ENCODE results near the gene PKP4.

The PKP4 gene

DNA sequence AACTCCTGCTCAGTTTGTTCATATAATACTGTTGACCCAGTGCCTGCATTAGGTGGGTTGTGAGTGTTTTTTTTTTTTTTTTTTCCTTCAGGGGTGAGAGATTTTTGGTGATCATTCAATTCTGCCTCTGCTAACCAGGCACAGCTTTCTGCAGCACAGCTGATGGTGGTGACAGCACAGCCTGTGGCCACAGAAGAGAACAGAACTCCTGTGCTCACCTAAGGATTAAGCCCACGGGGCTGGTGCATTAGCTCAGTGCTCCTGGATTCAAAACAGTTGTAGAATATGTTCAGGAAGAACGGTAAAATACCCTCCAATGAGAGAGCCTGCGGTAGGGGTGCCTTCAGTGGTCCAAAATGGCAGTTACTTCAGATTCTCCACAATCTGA is 42.0 kb downstream of the PKP4 start:
- no peak for DNase-seq

DNA sequence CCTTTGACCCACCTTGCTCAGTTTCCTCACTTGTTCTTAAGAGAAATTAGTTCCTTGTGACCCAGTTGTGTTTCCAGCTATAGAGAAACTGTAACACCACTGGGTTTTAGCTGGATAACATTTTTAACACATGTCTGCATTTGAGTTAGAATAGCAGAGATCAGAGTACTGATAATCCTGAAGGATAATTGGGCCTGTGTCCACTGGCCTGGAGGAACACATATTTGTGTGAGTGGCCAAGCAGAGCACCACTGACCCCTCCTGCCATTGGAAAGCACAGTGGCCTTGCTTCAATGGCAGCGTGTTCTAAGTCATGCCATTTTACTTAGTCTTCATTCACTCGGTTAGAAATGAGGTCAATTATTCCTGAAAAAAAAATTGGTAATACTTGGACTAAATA is 42.6 kb downstream of the PKP4 start:
- no peak for DNase-seq

DNA sequence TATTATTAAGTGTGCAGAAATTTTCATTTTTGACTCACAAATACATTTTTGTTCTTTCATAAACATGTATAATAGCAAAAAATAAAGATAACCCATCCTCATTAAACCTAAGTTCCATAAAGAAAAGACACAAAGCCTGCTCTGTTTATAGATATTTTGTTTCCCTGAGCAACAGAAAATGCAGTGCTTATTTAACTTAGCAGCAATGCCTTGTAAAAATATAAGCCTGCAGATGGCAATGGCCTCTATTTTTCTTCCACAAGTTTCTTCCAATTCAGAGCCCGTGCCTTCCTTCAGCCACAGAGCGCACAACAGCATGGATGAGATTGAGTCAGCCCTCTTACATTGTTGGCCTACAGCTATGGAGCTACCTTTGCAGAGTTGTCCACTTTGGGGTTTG is 43.6 kb downstream of the PKP4 start:
- DNase-seq = no peak

DNA sequence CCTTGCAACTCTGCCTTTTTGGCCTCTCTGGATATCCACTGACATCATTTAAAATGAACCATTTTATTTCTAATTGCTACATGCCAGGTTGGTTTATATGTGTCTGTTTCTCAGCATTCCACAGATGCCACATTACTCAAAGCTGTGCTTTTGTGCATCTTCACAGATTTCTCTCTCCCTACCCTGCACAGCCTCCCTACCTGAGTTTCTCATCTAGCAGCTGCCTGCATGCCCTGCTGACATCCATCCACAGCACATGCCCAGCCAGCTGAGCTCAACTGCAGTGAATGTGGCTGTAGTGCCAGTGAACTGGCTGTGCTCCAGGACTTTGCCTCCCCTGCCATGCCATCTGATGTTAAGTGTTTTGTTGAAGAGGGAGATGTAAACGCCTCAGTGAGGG is 44.5 kb downstream of the PKP4 start:
- DNase-seq = no peak

DNA sequence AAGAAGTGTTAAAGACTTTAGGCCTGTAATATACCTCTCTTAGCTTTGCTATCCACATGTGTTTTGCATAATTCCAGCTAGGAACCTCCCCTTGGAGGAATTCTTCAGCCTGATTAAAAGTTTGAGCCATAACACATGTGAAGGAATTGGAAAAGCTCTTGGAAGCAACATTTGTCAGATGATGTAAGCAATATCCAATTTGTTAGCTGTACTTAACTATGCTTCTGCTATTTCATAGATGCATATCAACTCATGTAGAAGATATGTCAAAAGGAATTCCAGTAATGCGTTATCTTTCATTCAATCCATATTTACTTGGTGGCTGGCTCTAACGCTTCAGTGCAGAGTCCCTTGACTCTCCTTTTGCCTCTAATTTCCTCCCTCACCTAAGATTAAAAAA is 46.2 kb downstream of the PKP4 start:
- DNase-seq = no peak

DNA sequence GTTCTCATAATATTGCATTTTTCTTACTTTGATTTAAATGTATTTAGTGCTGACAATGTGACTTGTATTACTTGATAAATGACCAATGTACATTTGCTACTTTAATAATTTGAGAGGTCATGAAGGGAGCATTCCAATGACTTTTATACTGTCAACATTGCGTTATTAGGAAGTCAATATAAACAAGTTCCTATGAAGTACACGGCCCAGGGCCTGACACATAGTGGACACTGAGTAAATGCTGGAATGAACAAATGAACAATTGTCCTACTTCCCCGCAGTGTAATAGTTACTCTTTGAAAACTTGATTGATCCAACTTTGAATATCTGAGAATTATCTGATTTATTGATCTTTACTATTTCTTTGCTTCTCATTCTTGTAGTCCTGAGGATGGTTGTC is 47.3 kb downstream of the PKP4 start:
- DNase-seq = no peak

DNA sequence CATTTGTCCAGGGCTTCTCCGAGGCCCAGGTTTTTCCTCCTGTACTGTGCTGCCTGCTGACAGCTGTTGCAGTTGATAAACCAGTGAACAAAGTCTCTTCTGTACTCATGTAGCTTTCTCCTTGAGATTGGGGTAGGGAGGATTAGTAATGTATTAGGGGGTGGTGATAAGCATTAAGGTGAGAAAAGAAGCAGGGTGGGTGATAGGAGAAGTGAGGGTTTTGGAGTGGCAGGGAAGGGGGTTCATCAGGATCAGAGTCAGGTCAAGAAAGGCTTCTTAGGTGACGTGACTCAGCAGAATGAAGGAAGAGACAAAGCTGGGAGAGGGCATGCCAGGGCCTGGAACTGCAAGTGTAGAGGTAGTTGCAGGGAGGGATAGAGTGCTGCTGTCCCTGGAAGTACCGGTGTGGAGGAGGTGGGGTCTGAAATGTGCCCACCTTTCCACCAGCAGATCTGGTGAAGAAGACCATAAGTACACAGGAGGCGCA is 48.7 kb downstream of the PKP4 start:
- no peak for DNase-seq

DNA sequence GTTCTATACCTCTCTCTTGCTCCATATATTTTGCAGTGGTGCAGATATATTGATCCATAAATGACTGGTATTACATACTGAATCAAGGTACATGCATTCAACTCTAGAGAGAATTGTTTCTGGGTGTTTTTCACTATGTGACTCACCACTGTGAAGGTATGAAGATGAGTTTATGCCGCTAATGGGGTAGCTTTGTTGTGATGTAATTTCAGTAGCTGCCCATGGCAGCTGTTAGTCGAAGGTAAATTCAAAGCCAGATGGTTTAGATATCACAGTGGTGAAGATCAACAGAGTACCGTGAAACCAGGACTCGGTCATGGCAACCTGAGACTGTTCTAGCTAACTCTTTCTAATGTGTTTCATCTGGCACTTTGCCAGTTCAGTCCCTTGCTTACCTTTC is 50.4 kb downstream of the PKP4 start:
- DNase-seq = no peak

DNA sequence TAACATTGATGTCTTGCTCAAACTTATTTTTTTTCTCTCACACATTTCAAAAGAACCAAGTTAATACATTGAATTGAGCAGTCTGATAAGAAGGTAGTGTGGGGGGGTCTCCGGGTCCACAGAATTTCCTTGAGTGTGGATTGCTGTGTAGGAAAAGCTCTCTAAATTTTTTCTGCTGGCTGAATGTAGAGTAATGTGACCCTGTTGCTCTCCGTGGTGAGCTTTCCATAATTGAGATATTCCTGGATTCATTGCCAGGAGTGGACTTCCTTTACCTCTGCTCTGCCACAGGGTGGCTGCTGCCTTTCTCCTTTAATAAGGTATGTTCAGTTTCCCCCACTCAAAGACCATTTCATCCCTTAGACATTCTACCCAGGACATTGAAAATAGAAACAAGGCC is 50.9 kb downstream of the PKP4 start:
- no peak for DNase-seq

DNA sequence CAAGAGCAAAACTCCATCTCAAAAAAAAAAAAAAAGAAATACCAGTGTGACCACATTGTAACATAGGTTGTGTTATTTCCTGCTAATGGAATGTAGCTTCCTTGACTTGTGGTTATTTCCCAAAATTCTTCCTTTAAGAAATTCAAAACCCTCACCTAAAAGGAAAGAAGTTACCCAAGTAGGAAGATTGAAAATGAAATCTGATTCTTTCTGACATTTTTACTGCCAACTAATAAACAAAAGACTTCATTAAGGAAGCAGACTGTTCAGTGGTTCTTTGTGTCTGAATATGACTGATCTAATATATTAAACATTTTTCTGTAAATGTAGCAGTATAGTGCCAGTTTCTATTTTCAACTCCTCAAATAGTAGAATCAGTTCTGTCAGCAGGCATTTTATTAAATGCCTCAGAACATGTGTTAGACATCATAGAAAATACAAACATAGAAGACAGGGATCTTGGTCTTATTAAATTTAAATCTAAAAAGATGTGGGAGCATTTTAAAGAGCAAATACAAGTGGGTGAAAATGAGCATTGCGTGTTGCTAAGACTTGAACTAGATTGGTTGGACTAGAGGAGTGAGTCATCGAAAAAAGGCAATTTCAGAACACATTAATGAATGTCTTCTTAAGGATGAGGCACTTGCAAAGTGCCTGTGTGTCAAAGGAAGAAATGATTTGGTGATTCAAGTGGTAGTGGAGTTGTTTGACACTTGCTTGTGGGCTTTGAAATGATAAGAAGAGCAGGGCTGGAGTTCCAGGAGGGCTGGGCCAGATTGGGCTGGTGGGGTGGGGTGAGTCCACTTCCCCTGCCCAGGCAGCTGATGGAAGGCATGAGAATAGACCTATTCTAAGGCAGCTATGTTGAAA is 53.4 kb downstream of the PKP4 start:
- DNase-seq = no peak

DNA sequence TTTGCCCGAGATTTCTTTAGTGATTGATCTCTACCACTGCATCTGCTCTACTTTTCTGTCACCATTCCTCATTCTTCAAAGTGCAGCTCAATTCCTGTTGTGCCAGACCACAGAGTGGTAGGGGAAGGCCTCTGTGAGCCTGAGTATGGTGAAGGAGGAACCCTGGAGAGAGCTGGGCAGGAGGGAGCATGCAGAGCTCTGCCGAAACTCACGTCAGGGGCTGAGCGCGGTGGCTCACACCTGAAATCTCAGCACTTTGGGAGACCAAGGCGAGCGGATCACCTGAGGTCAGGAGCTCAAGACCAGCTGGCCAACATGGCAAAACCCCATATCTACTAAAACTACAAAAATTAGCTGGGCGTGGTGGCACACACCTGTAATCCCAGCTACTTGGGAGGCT is 54.1 kb downstream of the PKP4 start:
- DNase-seq = no peak

DNA sequence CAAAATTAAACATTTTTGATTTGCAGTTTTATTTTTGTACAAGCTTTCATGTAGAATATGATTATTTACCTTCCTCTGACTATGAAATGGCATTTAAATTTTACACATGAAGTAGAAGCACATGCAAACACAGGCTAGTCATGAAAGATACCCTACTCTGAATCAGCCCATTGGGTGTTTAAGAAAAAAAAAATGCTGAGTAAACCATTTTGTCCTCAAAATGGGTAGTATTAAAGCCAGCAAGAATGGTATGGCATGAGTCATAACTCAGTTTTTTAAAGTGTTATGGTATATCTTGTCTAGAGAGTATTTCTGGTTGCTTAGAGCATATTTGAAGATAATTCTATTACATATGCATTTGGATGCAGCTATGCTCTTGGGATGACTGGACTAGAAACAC is 55.0 kb downstream of the PKP4 start:
- no peak for DNase-seq

DNA sequence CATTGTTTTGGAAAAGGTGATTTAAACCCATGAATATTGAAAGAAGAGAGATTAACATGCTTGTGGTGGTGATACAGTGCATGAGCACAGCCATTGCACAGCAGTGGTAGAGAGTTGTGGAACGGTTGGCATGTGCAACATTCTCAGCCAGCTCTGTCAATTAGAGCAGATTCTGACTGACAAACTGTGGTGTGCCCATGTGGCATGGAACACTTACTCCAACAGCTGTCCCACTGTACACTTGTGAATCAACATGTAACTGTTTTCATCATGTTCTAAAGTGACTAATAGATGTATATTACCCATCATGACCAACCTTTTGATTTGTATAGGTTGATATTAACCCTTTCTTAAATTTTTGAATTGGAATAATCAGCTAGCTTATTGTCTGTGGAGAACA is 55.6 kb downstream of the PKP4 start:
- DNase-seq = no peak

DNA sequence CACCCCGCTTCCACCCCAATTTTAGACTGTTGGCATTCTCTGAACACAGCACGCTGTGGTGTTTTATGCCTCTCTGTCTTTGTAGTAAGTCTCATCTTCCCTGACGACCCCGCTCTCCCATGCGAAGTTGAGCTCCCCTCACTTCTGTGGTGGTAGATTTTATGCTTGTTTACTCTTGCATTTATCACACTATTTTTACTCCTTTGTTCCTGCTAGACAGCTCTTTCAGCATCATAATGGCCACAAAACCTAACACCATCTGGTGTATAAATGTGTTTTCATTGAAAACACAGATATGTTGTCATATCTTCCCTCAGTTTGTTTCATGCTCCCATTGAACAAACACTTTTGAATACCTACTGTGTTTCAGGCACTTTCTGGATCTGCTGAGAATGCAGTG is 57.1 kb downstream of the PKP4 start:
- no peak for DNase-seq

DNA sequence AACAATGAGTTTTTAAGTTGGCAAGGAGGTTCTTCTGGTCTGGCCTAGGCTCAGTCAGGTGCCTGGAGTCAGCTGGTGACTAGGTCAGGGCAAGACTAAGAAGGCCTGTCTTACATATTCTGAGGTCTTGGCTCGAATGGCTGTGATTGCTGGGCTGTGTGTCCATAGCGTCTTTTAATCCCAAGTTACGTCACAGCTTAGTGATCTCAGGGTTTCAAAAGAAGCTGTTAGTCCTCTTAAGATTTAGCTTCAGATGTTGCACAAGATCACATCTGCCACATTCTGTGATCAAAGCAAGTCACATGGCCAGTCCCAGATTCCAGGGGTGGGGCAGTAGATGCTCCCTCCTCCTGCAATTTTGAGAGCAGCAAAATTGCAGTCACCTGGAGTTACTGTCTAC is 61.3 kb downstream of the PKP4 start:
- DNase-seq = no peak

DNA sequence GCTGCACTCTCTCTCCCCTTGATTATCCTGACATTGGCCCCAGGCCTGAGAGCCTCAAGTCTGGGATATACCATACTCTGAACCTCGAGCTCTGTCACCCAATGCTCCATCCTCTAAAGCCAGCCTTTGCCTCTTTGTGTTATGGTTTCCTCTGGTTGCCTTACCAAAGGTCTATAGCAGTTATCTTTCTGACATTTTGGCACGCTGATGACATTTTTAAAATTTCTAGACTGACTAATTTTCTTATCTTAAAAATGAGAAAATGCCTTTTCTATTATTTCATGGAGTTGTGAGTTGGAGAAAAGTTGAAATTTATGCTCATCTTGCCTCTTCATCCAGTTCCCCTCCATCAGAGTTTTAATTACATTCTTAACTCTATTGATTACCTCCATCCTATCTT is 62.7 kb downstream of the PKP4 start:
- no peak for DNase-seq

DNA sequence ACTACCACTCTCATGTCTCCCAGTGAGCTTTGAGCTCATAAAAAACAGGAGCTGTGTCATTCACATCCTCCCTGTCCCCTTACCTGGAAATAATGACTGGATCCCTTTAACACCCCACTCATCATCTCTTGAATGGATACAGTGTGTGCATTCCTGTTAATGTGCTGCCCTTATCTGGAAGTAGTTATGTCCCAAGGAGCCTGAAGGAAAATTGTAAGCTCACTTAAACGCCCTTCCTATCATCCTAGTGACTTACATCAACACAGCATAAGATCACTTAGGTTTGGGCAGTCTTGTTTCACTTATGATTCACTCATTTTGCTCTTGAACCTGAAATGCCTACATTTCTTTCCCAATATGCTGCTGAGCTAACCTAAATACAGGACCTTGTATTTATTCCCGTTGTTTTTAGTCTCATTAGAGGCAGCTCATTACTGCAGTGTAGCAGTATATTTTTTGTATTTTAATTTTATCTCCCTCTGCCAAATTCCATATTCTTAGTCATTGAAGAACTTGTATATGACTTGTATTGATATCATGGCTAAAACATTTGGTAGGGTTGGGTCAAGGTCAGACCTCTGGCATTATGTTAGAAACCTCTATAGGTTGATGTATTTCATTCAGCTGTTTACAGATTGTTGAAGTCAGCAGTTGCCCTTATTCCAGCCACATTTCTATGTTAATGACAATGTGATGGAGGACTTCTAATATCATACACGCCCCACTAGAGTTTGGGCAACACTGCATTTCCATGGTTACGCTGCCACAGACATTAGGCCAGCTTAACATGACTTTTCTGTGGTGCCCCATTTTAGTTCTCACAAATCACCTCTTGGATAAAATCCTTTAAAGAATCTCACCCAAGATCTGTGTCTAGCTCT is 72.9 kb downstream of the PKP4 start:
- no peak for DNase-seq

DNA sequence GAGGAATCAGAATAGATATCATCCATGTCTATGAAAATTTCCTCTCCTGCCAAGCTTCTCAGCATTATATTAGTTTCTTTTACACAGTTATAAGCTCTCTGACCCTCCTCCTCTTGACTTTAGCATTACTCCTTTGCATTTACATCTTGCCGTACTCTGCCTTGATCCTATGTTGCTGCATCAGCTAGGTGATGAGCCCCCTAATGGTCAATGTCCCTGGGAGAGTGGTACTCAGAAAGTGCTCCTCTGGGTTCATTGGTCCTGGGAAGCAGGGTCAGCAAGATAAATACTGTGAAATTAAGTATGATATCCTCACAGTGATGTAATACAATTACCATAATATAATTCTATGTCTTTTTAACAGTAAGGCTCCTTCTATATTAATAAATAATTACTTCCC is 74.1 kb downstream of the PKP4 start:
- DNase-seq = no peak

DNA sequence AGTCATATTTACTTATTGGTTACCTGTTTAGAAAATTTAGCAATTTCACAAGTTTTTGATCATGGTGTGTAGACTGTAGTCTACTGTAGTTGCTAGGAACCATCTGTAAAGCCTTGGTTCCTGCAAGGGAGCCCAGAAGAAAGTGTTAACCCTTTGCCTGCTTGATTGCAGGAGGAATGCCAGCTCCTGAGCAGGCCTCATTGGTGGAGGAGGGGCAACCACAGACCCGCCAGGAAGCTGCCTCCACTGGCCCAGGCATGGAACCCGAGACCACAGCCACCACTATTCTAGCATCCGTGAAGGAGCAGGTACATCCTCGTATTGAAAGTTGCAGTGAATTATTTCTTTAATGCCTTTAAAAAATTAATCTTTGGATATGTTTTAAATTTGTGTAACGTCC is 76.3 kb downstream of the PKP4 start:
- DNase-seq = no peak

DNA sequence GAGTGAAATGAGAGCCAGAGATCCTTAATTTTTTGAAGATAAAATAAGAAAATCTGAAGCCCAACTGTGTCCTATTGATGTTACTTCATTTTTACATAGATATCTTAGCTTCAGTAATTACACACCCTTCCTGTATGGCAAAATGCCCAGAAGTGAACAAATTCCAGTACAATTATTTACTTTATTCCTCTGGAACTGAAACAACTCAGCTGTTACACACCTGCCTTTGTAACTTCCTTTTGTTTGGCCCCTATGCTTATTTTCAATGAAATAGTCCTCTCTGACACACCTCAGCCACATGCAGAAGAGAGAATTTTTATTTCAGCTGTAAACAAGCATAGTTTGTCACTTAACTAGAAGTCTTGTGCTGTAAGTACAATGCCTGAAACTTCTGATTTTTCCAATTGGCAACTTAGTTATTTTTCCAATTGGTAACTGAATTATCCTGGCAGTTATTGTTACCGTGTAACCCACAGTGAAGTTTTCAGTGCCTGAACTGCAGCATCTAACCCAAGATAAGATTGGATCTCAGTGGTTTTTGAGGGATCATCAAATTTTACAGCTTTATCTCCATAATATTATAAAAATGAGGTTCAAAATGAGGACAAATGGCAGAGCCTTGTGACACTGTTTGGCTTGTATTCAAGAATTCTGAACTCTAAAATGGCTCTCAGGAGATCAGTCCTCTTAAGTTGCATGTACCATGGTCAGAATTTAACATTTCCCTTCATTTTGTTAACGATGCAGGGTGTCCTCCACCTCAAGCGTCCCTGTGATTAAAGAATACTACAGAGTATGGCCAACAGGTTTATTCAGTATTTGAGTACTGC is 82.6 kb downstream of the PKP4 start:
- no peak for DNase-seq

DNA sequence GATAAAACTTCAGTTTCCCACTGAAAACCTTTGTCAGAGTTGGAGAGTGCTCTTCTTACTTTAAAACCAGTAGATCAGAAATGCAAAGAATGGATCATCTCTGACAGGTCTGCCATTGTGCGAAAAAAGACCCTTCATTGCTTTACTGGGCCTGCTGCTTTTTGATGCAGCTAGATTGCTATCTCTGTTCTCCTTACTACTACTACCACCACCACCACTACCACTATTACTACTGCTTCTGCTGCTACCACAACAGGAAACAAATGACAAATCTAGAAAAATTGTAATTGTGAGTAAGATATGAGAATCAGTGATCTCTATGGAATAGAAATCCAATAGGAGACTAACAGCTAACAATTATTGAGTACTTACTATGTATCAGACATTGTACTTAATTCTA is 85.8 kb downstream of the PKP4 start:
- no peak for DNase-seq

DNA sequence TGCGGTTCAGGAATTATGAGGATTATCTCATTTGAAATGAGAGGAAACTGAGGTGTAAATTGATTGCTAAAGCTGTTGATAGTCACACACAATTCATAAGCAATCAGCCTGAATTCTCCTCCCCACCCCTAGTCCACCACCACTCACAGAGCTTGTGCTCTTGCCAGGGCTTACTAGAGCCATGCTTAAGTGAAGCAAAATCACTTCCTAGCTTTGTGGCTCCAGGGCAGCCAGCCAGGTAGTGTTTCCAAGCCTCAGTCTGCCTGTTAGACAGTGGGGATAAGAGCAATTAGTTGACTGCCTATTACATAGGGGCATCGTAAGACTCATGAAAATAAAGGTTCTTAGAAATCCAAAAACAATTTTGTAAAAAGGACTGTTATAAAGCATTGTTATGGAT is 87.2 kb downstream of the PKP4 start:
- no peak for DNase-seq

DNA sequence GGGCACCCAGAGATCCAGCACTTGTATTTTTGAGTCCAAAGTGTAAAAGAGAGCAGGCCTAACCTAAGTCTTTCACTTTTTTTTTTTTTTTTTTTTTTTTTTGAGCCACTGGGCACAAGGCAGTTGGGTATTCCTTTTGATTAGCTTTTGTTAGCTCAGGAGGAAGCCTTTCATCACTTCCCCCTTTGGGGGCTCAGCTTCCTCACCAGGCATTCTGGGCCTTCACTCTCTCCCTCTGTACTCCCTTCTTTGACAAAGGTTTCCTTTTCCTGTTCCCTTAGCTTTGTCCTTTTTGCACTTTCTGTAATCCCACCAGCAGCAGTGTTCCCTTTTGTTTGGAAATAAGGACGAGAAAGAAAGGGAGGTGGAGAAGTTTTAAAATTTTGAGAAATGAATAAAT is 88.2 kb downstream of the PKP4 start:
- DNase-seq = no peak
